HG03432 (cell line): ENCODE measurements around the gene AGPAT3.

Experiments used
- ATAC-seq: cut with Tn5 transposase; IDR thresholded peaks from one replicate; pipeline ENCODE4 v1.9.1; 2021; ENCODE audit warnings: mild to moderate bottlenecking, moderate library complexity; ENCODE audit not compliant: unreplicated experiment

The AGPAT3 gene

DNA sequence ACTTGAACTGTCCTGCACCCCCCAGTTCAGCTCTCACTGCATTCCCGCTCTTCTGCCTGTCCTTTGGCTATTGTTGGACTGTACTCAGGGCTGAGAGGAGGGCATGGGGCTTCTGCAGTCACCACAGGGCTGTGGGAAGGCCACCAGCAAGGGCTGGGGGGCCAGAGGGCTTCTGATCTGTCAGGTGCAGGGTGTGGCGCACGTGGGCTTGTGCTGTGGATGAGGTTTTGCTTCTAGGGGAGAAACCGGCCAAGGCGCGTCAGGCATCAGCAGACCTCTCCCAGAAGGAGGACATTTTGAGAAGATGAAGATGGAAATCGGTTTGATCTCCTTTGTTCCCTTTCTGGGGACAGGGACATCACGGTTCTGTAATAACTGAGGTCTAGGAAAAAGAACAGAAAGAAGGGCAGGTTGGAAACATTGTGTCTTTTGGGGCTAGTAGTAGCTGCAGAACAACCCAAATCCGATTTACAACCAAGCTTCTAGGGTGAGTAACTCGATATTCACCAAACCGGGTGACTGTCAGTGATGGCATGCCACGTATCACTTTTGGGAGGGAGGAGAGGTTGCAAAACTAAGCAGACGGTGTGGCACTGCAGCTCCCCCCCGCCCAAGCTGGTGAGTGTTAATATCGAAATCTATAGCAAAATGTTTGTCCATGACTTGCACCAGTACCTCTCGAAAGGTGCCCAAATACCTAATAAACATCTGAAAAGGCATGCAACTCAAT lies 40.9 kb downstream of the AGPAT3 start:
- no peak for ATAC-seq

DNA sequence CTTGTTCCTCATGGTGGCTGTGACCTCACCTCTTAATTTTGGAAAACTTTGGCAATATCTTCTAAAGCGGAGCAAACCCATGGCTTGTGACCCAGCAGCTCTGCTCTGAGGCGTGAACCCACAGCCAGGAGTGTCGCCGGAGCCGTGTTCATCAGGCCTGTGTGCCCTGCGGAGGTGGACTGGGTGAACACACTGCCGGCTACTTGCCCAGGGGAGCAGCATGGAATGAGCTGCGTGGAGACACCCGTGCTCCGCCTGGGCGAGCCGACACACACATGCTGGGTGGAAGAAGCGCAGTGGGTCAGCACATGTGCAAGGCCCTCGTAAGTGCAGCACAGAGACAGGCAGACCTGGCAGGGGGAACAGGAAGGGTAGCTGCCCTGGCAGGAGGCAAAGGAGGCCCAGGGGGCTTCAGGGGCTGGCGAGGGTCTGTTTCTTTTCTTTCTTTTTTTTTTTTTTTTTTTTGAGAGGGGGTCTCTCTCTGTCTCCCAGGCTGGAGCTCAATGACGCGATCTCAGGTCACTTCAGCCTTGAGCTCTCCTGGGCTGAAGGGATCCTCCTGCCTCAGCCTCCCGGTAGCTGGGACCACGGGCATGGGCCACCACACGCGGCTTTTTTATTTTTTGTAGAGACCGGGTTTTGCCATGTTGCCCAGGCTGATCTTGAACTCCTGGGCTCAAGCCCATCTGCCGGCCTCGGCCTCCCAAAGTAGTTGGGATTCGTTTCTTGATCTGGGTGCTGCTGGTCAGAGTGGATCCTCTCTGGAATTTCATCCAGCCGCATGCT lies 41.8 kb downstream of the AGPAT3 start:
- no peak for ATAC-seq

DNA sequence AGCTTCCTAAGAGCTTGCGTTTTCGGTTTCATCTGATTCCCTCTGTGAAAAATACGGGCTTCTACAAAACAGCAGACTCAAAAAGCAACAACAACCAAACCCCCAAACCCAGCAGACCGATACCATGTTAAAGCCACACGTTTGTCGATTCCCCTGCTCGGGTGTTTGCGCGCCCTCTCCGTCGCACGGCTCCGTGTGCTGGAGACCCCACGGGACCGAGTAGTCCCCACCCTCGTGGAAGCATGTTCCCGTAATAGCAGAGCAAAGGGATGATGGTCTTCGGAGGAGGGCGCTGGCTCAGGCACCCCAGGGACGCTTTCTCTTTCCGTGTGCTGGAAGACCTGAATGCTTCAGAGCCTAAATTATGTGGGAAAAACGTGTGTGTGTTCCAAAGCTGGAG lies 42.7 kb downstream of the AGPAT3 start:
- no peak for ATAC-seq

DNA sequence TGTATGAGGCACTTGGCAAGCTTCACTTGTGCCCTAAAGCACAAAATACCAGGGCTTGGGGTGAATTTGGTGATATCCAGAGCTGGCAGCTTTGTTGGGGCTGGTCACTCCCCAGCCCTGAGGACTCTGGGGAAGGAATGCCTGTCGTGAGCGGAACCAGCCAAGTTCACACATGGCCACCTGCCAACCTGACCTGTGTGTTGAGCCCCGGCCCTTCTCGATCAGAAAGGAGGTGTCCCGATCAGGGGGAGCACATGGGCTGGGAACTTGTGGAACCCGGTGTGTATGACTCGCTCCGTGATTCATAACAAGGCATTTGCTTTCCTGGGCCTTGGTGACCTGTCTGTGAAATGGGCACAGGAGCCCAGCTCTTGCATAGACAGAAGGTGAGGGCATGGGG lies 43.1 kb downstream of the AGPAT3 start:
- no peak for ATAC-seq

DNA sequence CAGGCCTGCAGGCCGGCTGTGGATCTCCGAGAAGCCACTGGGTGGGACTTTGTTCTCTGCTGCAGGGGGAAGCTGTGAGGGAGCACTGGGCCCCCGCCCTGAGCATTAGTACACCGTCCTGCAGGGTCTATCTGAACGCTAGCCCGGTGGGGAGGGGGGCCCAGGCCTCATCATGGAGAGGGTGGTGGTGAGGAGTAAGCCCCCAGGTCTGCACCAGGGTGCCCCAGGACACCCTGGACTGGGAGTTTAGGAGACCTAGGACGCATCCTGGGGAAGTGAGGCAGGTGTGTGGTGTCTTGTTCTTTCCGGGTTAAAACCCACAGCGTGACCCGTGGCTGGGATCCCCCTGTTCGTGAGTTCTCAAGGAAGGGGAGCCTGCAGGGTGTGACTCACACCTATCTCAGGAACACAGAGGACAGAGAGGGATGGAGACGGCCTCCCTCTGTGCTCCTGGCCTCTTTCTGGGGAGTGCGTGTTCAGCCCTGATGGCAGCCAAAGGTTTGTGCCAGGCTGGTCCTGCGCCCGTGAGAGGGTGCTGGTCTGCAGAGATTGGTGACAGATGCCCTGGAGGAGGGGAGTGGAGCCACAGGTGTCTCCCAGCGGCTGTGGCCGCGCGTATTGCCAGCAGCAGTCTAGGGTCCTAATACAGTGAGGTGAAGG lies 44.8 kb downstream of the AGPAT3 start:
- no peak for ATAC-seq

DNA sequence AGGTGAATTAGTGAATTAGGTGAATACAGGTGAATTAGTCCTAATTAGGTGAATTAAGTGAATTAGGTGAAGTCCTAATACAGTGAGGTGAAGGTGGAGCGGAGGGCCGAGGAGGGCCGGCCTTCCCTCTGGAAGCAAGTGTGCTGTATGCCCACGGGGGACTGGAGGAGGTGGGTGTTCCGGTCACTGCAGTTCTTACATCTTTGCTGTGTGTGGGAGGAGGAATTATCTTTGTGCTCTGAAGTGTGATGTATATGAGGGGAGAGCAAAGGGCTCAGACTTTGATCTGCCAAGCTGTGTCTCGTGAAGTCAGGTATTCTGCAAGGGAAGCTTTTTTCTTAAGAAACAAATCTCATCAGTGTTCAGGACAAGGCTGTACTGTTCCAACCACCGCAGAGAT lies 45.4 kb downstream of the AGPAT3 start:
- ATAC-seq: no peak

DNA sequence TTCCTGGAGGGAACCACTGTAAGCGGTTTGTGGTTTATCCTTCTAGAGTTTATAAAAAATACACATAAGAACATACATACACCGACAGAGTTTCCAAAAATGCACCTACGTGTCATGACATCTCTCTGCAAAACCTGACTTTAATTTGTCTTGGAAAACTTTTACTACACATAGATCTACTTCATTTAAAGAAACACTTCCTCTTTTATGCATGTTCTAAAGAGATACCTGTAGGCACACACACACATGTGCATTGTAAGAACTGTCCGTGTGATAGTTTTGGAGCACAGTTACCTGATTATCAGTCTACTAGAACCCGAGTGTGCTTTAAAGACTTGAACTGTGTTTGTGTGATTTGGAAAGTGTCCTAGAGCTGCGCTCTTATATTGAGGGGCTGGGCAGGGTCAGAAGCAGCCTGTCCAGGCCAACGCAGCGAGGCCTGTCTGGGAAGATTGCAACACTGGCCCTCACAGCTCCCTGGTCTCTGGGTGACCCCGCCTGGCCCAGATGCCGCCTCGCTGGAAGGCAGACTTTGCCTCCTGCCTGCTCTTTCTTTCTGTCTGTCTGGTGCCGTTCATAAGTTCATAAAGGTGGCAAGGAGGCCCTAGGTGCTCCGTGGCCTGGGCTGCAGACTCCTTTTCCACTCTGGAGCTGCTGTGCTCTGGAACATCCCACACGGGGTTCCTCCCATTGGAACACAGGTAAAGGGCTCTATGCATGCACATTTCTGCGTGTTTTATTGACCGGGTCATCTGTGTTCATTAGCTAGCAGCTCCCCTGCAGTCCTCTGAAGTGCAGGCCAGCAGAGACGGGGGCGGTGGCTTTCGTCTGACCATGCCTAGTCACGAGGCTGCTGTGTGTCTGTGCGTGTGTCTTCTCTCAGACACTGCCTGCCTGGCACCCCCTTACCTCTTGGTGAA lies 46.3 kb downstream of the AGPAT3 start:
- no peak for ATAC-seq

DNA sequence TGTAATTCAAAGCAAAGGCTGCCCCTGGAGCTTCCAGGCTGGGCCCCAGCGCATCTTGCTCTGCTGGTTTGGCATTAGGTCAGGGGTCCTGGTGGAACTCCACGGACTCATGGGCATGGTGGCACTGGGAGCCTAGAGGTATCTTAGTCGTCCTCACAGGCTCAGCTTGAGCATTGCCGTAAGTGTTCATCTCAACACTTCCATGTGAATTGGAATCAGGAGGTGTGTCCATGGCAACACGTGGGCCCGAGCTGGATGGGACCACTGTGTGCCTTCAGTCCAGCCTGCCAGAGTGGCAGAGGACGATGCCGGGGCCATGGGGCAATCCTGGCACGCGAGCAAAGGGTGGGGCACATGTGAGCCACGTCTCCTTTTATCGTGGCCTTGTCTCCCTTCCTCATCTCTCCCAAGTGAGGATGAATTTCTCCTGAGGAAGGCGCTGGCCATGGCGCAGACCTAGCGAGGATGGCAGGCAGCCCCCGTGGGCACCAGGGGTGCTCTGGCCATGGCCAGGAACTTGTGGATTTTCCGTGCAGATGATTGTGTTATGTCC lies 47.0 kb downstream of the AGPAT3 start:
- ATAC-seq: no peak

DNA sequence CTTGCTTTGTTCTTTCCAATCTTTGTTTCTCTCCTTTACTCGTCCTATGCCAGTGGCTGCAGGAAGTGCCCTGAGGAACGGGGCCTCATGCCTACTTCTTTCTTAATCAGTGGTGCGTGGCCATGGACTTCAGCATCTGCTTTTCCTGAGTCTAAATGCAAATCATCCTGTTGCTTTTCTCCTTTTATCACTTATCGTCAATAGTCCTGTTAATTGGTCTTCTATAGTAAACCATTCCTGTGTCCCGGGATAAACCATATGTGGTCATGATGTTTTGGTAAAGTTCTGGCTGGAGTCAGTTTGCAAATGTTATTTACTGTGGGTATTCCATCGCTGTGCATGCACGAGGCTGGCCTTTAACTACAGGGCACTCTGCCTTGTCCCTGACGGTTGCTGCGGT lies 47.5 kb downstream of the AGPAT3 start:
- ATAC-seq: no peak

DNA sequence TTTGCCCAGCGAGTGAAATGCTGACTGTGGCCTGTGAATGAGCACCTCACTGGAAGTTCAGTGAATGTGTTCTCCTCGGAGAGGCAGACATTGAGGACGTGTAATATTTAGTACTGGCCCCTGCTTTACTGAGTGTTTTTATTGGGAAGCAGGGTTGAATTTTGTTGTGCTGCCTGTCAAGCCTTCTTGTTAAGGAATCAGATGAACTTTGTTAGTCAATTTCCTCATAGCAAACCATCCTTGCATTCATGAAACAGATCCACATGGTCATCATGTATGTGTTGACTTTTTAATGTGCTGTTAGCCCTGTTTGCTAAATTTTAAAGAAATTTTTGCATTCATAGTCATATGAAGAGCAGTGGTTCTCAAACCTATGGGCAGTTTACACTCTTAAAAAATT lies 47.9 kb downstream of the AGPAT3 start:
- ATAC-seq: no peak

DNA sequence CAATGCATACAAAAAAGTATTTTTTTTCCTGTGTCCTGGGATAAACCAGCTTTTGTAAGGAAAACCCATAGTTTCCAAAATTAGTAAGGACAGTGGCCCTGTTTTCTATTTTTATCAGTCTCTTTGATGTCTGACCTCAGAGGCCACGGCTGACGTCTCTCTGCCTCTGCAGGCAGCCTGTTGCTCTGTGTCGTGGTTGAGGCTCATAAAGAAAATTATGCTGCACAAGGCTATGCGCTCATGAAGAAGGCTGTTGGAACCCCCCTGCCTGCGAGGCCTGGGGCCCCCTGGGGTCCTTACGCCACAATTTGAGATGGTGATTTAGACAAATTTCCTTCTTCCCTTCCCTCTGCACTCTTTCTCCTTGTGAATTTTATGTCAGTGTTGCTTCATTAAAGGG lies 48.9 kb downstream of the AGPAT3 start:
- no peak for ATAC-seq

DNA sequence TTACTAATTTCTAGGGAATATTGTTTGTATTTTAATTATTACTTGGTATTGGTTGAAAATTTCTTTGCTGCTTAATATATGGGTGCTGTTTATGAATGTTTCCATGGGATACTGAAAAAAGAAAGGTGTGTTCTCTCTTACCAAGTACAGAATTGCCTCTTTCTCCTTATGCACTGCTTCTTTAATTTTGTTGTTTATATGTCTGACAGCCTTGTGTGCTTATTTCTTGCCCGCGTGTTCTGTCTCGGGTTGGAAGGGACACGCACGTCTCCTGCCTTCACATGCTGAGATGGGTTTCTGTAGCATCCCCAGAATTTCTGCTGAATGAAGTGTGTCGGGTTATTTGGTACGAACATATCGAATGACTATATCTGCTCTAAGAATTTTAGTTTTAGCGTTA lies 51.1 kb downstream of the AGPAT3 start:
- no peak for ATAC-seq

DNA sequence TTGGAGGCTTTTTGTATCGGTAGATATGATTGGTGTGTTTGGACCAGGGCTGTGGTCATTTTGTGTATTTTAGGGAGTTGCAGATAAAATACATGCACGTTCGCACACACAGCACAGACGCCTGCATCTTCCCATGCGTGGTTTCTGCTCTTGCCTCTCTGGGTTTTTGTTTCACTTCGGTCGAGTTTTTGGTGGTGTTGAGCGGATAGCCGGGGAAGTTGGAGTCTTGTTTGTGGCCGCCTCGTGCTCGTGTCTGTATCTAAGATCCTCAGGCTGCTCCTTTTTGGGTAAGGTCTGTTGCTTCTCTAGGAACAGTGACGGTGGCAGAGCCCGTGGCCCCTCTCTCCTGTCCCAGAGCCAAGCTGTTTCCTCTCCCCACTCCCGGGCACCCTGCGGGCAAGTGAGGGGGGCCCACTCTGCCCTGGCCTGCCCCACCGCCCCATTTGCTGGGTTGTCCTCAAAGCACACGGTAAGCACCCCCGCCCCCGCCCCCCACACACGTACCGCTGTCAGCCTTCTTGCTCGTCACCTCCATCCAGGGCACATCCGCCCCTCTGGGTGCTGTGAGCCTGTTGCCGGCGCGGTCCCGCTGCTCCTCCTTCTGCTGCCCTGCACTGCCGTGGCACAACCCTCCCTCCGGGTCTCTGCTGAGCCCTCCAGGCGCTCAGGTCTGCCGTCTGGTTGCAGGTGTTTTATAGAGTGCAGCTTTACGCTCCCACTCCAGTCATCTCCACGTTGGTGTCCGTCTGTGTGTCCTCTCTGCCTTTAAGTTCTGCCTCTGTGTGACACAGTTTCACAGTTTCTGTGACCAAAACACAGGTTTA lies 51.9 kb downstream of the AGPAT3 start:
- ATAC-seq: peak; percentile 42

DNA sequence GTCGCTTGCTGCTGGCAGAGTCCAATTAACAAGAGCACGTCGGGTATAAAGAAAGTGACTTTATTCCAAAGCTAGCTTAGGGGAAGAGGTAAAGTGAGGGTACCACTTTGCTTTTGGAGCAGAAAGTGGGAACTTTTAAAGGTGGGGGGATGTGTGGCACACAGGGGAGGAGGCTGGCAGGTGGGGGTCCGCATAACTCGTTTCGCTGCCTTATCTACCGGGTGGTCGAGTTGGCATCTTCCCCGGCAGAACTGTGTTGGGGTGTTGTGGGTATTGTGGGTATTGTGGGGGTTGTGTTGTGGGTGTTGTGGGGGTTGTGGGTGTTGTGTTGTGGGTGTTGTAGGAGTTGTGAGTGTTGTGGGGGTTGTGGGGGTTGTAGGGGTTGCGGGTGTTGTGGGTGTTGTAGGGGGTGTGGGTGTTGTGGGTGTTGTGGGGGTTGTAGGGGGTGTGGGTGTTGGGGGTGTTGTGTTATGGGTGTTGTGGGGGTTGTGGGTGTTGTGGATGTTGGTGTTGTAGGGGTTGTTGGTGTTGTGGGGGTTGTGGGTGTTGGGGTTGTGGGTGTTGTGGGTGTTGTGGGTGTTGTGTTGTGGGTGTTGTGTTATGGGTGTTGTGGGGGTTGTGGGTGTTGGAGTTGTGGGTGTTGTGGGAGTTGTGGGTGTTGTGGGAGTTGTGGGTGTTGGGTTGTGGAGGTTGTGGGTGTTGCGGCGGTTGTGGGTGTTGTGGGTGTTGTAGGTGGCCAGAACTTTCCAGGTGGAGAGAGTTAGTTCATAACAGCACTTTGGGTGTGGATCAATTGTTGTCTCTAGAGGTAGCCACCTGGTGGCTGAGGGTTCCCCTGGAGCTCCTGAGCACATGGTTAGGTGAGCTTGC lies 52.7 kb downstream of the AGPAT3 start:
- ATAC-seq: no peak

DNA sequence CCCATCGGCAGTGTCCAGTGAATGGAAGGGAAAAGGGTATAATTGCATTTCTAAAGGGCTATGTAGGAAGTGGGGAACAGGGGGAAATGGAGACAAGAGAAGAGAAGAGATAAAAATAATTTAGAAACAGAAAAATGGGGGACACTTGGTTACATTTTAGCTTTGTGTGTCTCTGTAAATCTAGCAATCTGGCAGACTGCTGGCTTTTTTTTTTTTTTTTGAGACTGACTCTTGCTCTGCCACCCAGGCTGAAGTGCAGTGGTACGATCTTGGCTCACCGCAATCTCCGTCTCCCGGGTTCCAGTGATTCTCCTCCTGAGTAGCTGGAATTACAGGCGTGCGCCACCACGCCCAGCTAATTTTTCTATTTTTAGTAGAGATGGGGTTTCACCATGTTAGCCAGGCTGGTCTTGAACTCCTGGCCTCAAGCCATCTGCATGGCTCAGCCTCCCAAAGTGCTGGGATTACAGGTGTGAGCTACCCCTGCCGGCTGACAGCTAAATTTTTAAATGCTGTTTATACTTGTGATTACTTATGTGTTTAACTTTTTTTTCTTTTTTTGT lies 53.4 kb downstream of the AGPAT3 start:
- no peak for ATAC-seq

DNA sequence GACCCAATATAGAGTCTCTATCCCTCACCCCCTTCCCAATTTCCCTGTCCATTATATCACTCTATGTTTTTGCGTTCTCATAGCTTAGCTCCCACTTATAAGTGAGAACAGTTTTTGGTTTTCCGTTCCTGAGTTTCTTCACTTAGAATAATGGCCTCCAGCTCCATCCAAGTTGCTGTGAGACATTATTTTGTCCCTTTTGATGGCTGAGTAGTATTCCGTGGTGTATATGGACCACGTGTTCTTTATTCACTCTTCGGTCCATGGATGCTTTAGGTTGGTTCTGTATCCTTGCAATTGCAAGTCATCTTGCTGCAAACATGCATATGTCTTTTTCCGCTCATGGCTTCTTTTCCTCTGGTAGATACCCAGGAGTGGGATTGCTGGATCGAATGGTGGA lies 54.3 kb downstream of the AGPAT3 start:
- ATAC-seq: no peak

DNA sequence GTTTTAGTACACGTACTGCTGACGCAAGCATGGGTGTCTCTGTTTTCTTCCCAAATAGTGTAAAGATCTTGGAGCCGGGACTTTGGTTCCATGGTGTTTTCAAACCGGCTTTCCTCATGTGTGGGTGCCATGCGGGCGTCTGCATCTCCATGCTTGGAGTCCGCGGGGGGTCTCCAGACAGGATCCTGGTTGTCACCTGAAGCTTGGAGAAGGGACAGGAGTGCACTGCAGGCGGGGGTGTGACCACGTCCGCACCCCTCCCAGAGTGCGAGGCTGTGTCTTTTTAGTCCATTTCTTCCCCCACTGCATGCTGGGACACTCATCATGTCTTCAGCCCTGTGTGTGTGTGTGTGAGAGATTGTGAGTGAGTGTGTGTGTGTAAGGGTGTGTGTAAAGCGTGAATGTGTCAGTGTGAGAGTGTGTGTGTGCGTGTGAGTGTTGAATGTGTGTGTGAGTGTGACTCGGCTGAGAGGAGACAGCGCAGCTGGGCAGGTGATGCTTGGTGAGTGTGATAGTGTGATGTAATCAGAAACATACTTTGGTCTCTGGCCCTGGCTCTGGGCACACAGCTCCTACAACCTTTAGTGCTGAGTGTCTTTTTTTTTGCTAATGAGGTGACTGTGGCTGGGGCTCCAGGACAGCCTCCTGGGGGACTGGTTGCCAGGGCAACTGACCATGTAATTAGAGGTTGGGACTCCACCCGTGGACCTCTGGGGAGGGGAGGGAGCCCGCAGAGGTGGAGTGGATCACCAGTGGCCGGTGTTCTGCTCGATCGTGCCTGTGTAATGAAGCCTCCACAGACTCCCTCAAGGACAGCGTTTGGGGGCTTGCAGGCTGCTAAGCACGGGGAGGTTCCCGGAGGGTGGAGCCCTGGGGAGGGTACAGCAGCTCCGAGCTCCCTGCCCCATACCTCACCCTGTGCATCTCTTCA lies 55.1 kb downstream of the AGPAT3 start:
- ATAC-seq: no peak
